Measurements from ENCODE around the gene STK32C.

STK32C gene

GRCh38 chr10:132232023-132232951 is 75.5 kb downstream of the STK32C start:
- TF ChIP-seq CTCF (IDR thresholded peaks at IDR 0.05; ENCODE audit: low read length, missing control alignments): no peak
- DNase-seq (ENCODE audit: low read depth): no peak
- no peak overlapping the region for H3K4me3 ChIP-seq (replicated peaks; ENCODE audit: low read depth, low read length)

- no peak overlapping the region for H3K4me3 ChIP-seq (replicated peaks; ENCODE audit: low read depth, low read length)
- no peak for TF ChIP-seq CTCF (IDR thresholded peaks at IDR 0.05; ENCODE audit: low read length, missing control alignments)
- DNase-seq (ENCODE audit: low read depth): no peak
These were observed 76.1 kb downstream of the STK32C start for GRCh38 chr10:132231656-132232022.

- no peak overlapping the region for H3K4me3 ChIP-seq (replicated peaks; ENCODE audit: low read depth, low read length)
- DNase-seq (ENCODE audit: low read depth): no peak
- TF ChIP-seq CTCF (IDR thresholded peaks at IDR 0.05; ENCODE audit: low read length, missing control alignments): no peak
These were observed 77.1 kb downstream of the STK32C start for GRCh38 chr10:132230557-132231210.

- H3K4me3 ChIP-seq (replicated peaks; ENCODE audit: low read depth, low read length): no peak overlapping the region
- DNase-seq (ENCODE audit: low read depth): no peak
- TF ChIP-seq CTCF (IDR thresholded peaks at IDR 0.05; ENCODE audit: low read length, missing control alignments): no peak
These were observed 77.8 kb downstream of the STK32C start for GRCh38 chr10:132229834-132230556.

- no peak for TF ChIP-seq CTCF (IDR thresholded peaks at IDR 0.05; ENCODE audit: low read length, missing control alignments)
- H3K4me3 ChIP-seq (replicated peaks; ENCODE audit: low read depth, low read length): no peak overlapping the region
- DNase-seq (ENCODE audit: low read depth): no peak
These were observed 78.7 kb downstream of the STK32C start for GRCh38 chr10:132229096-132229495.

- H3K4me3 ChIP-seq (replicated peaks; ENCODE audit: low read depth, low read length): no peak overlapping the region
- no peak for TF ChIP-seq CTCF (IDR thresholded peaks at IDR 0.05; ENCODE audit: low read length, missing control alignments)
- DNase-seq (ENCODE audit: low read depth): no peak
These were observed 79.1 kb downstream of the STK32C start for GRCh38 chr10:132228616-132229015.

All from fibroblast of pulmonary artery (primary cell).